ENCODE data around the gene DUSP2.

- TF ChIP-seq, protein P1, sequence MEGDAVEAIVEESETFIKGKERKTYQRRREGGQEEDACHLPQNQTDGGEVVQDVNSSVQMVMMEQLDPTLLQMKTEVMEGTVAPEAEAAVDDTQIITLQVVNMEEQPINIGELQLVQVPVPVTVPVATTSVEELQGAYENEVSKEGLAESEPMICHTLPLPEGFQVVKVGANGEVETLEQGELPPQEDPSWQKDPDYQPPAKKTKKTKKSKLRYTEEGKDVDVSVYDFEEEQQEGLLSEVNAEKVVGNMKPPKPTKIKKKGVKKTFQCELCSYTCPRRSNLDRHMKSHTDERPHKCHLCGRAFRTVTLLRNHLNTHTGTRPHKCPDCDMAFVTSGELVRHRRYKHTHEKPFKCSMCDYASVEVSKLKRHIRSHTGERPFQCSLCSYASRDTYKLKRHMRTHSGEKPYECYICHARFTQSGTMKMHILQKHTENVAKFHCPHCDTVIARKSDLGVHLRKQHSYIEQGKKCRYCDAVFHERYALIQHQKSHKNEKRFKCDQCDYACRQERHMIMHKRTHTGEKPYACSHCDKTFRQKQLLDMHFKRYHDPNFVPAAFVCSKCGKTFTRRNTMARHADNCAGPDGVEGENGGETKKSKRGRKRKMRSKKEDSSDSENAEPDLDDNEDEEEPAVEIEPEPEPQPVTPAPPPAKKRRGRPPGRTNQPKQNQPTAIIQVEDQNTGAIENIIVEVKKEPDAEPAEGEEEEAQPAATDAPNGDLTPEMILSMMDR (conservative IDR thresholded peaks at IDR 0.05; ENCODE audit: low read depth in 2 of 2): no peak
- TF ChIP-seq POLR2AphosphoS5 (IDR thresholded peaks at IDR 0.05; ENCODE audit: low read depth) (no peak), CREB1 (CRISPR knock-in tag; IDR thresholded peaks at IDR 0.05; ENCODE audit: low read depth) (no peak), JUNB (IDR thresholded peaks at IDR 0.05; ENCODE audit: unreplicated experiment) (no peak)
- TF ChIP-seq, protein P2, sequence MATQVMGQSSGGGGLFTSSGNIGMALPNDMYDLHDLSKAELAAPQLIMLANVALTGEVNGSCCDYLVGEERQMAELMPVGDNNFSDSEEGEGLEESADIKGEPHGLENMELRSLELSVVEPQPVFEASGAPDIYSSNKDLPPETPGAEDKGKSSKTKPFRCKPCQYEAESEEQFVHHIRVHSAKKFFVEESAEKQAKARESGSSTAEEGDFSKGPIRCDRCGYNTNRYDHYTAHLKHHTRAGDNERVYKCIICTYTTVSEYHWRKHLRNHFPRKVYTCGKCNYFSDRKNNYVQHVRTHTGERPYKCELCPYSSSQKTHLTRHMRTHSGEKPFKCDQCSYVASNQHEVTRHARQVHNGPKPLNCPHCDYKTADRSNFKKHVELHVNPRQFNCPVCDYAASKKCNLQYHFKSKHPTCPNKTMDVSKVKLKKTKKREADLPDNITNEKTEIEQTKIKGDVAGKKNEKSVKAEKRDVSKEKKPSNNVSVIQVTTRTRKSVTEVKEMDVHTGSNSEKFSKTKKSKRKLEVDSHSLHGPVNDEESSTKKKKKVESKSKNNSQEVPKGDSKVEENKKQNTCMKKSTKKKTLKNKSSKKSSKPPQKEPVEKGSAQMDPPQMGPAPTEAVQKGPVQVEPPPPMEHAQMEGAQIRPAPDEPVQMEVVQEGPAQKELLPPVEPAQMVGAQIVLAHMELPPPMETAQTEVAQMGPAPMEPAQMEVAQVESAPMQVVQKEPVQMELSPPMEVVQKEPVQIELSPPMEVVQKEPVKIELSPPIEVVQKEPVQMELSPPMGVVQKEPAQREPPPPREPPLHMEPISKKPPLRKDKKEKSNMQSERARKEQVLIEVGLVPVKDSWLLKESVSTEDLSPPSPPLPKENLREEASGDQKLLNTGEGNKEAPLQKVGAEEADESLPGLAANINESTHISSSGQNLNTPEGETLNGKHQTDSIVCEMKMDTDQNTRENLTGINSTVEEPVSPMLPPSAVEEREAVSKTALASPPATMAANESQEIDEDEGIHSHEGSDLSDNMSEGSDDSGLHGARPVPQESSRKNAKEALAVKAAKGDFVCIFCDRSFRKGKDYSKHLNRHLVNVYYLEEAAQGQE (IDR thresholded peaks at IDR 0.05; ENCODE audit: unreplicated experiment): no peak
These were observed 25.9 kb downstream of the DUSP2 start for GRCh38 chr2:96119389-96119751.

Data from GM23338 (cell line).